ENCODE measurements around the gene SCRN3.
"Not testable (repeated sequence)": the region's sequence is repeated elsewhere in the genome, so short reads cannot be mapped to it uniquely, and the experiment has no call there.

SCRN3 gene

GRCh38 chr2:174400853-174401252 is 5.3 kb downstream of the SCRN3 start:
- in situ Hi-C loops (cut with MboI; ENCODE audit: low sequenced_read_pairs), result no loop called here

DNA sequence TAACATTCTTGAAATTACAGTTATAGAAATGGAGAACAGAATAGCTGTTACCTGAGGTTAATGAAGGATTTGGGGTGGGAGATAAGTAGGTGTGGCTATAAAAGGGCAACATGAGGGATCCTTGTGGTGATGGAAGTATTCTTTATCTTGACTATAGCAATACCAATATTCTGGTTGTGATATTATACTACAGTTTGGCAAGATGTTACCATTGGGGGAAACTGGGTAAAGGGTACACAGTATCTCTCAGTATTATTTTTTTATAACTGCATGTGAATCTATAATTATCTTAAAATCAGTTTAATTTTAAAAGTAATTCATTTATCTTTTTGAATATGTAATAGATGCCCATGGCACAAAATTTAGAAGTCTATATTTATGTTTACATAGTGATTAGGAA is 8.1 kb downstream of the SCRN3 start:
- in situ Hi-C loops (cut with MboI; ENCODE audit: low sequenced_read_pairs), result no loop called here

- in situ Hi-C loops (cut with MboI; ENCODE audit: low sequenced_read_pairs), result not testable (repeated sequence)
Observed at GRCh38 chr2:174410039-174410438, 14.5 kb downstream of the SCRN3 start.

- in situ Hi-C loops (cut with MboI; ENCODE audit: low sequenced_read_pairs), result no loop called here
Observed at GRCh38 chr2:174412256-174412655, 16.7 kb downstream of the SCRN3 start.

- in situ Hi-C loops (cut with MboI; ENCODE audit: low sequenced_read_pairs), result no loop called here
Observed at GRCh38 chr2:174428214-174428613, 32.7 kb downstream of the SCRN3 start.

DNA sequence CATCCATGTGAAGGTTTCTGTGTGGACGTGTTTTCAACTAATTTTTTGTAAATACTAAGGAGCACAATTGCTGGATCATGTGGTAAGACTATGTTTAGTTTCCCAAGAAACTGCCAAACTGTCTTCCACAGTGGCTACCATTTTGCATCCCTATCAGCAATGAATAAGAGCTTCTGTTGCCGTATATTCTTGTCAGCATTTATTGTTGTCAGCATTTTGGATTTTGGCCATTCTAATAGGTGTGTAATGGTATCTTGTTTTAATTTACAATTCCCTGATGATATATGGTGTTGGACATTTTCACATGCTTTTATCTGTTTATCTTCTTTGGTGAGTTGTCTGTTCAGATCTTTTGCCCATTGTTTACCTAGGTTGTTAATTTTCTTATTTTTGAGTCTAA is 34.5 kb downstream of the SCRN3 start:
- in situ Hi-C loops (cut with MboI; ENCODE audit: low sequenced_read_pairs), result no loop called here

DNA sequence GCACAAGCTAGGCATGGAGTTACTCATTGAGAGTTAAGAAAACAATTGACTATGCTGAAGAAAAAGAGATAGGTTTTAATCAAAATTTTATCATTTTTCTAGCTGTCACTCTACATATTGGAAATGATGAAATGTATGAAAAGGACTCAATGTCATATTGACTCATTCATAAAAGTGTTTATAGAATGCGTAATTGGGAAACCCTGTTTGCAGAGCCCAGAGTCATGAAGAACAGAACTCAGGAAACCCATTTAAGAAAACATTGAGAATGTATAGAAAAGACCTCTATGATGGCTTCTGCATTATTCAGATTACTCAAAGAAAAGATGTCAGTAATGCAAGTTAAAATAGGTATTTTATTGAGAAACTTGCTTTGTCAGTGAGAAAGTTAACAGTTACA is 36.4 kb downstream of the SCRN3 start:
- in situ Hi-C loops (cut with MboI; ENCODE audit: low sequenced_read_pairs), result no loop called here

DNA sequence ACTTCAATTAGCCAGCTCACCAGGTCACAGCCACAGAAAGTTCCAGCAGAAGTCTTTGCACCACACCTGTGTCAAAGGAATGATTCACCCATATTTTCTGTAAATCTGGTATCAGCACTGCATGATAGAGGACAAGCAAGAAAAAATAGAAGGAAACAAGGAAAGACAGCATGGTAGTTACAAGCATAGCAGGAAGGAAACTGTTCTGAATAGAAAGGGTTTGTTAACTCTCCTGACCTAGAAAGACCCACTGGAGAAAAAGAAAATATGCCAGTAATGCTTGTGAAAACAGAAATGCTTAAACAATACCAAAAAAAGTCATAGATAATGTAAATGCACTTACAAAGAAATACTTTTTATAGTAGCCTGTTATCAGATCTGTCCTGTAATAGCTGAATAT is 40.8 kb downstream of the SCRN3 start:
- in situ Hi-C loops (cut with MboI; ENCODE audit: low sequenced_read_pairs), result no loop called here

DNA sequence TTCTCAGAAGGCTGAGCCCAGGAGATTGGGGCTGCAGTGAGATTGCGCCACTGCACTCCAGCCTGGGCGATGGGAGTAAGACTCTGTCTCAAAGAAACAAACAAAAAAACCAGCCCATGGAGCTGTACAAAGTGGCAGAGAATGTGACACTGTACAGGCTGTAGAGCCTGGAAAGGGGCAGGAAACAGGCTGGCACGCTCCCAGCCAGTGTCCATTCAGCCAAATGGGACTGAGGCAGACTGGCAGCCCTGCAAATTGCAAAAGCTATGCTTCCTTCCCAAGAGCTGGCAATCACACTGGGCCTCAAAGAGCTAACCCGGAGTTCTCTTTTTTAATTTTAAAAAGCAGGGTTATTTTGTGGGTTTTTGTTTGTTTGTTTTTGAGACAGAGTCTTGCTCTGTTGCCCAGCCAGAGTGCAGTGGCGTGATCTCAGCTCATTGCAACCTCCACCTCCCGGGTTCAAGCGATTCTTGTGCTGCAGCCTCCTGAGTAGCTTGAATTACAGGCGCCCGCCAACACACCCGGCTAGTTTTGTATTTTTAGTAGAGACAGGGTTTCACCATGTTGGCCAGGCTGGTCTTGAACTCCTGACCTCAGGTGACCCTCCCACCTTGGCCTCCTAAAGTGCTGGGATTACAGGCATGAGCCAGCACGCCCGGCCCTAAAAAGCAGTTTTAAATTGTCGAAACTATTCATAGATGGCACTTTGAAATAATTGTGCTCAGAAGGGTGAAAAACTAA is 42.8 kb downstream of the SCRN3 start:
- in situ Hi-C loops (cut with MboI; ENCODE audit: low sequenced_read_pairs), result no loop called here

GRCh38 chr2:174439323-174439722 is 43.8 kb downstream of the SCRN3 start:
- in situ Hi-C loops (cut with MboI; ENCODE audit: low sequenced_read_pairs), result no loop called here

GRCh38 chr2:174439950-174440349 is 44.4 kb downstream of the SCRN3 start:
- in situ Hi-C loops (cut with MboI; ENCODE audit: low sequenced_read_pairs), result no loop called here

GRCh38 chr2:174442546-174443510 is 47.3 kb downstream of the SCRN3 start:
- in situ Hi-C loops (cut with MboI; ENCODE audit: low sequenced_read_pairs), result no loop called here

GRCh38 chr2:174444761-174445160 is 49.2 kb downstream of the SCRN3 start:
- in situ Hi-C loops (cut with MboI; ENCODE audit: low sequenced_read_pairs), result no loop called here

- in situ Hi-C loops (cut with MboI; ENCODE audit: low sequenced_read_pairs), result no loop called here
Observed at GRCh38 chr2:174445248-174445647, 49.7 kb downstream of the SCRN3 start.

DNA sequence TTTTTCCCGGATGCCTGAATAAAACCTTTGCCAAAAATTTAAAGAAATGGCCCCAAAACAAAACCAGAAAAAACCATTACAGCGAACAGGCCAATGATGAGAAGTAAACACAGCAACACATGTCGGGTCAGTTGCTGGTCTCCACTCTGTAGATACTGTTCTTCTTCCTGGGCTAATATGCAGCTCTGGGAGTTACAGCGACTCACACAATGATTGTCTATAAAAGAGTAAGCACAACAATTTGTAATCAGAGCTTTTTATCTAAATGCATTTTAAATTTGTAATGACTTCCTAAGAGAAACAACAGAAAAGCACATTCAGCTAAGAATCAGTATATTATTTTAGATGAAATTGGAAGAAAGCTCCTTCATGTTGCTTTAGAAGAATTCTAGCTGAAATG is 51.0 kb downstream of the SCRN3 start:
- in situ Hi-C loops (cut with MboI; ENCODE audit: low sequenced_read_pairs), result no loop called here

DNA sequence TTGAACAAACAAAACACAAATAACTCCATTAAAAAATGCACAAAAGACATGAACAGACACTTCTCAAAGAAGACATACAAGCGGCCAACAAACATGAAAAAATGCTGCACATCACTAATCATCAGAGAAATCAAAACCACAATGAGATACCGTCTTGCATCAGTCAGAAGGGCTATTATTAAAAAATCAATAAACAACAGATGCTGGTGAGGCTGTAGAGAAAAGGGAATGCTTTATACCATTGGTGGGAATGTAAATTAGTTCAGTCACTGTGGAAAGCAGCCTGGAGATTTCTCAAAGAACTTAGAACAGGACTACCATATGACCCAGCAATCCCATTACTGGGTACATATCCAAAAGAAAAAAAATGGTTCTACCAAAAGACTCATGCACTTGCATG is 53.5 kb downstream of the SCRN3 start:
- in situ Hi-C loops (cut with MboI; ENCODE audit: low sequenced_read_pairs), result no loop called here

GRCh38 chr2:174450021-174450816 is 54.7 kb downstream of the SCRN3 start:
- in situ Hi-C loops (cut with MboI; ENCODE audit: low sequenced_read_pairs), result loop anchor here (25.0 kb wide), 1 partner anchor 237 kb away; no protein-coding TSS in a partner anchor

GRCh38 chr2:174454566-174454965 is 59.0 kb downstream of the SCRN3 start:
- in situ Hi-C loops (cut with MboI; ENCODE audit: low sequenced_read_pairs), result loop anchor here (25.0 kb wide), 1 partner anchor 233 kb away; no protein-coding TSS in a partner anchor

GRCh38 chr2:174461221-174461620 is 65.7 kb downstream of the SCRN3 start:
- in situ Hi-C loops (cut with MboI; ENCODE audit: low sequenced_read_pairs), result loop anchor here (25.0 kb wide), 1 partner anchor 226 kb away; no protein-coding TSS in a partner anchor

GRCh38 chr2:174465327-174465726 is 69.8 kb downstream of the SCRN3 start:
- in situ Hi-C loops (cut with MboI; ENCODE audit: low sequenced_read_pairs), result loop anchor here (25.0 kb wide), 1 partner anchor 222 kb away; no protein-coding TSS in a partner anchor

DNA sequence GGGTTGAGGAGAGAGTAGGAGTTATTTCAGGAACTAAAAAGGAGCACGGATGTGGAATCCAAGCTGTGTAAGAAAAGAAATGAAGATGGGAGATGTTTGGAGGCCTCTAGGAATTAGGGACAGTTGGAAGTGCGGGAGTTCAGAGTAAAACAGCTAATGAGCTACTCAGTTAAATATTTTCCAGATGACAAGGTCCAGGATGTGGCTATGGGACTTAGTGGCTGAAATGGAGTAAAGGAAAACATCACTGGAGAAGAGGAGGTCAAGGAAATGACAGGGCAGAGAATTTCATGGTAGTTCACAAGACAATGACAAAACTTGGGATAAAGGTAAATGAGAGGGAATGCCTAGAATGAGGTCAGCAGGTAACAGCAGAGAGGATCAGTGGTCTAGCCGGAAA is 78.3 kb downstream of the SCRN3 start:
- in situ Hi-C loops (cut with MboI; ENCODE audit: low sequenced_read_pairs), result loop anchor here (25.0 kb wide), 1 partner anchor 214 kb away; no protein-coding TSS in a partner anchor
